IPS DF 6.9 (cell line): ENCODE results near the gene SLC7A6.

Experiments
- DNase-seq: peaks from one replicate; pipeline ENCODE4 v3.0.0-alpha.2; 2013; ENCODE audit warnings: low read depth, low spot score
- H3K27ac ChIP-seq: one replicate; pipeline ENCODE4 v1.5.1; 2013; ENCODE audit warnings: low read length, control low read depth
- H3K27me3 ChIP-seq: 2 replicates; pipeline ENCODE4 v1.6.1; 2013; ENCODE audit warnings: mild to moderate bottlenecking, low read length; ENCODE audit not compliant: control insufficient read depth, insufficient read depth
- H3K36me3 ChIP-seq: 2 replicates; pipeline ENCODE4 v1.6.1; 2013; ENCODE audit warnings: low read length; ENCODE audit not compliant: control insufficient read depth, insufficient read depth
- H3K4me1 ChIP-seq: 2 replicates; pipeline ENCODE4 v1.6.1; 2013; ENCODE audit warnings: low read length; ENCODE audit not compliant: control insufficient read depth, insufficient read depth
- H3K4me3 ChIP-seq: 2 replicates; pipeline ENCODE4 v1.5.1; 2013; ENCODE audit warnings: mild to moderate bottlenecking, low read length
- H3K9me3 ChIP-seq: 2 replicates; pipeline ENCODE4 v1.6.1; 2013; ENCODE audit warnings: low read length, inconsistent platforms; ENCODE audit not compliant: control insufficient read depth, insufficient read depth
- WGBS: extraction: QIAGEN DNeasy Blood & Tissue Kit; methylation state at CpG from one replicate; pipeline ENCODE4 v1.1.7; 2013; ENCODE audit warnings: mixed read lengths, missing lambda C conversion rate; ENCODE audit not compliant: insufficient read length, insufficient coverage; 5-methylcytosine and 5-hydroxymethylcytosine counted together

Gene SLC7A6

GRCh38 chr16:68346892-68347480 lies 82.7 kb downstream of the SLC7A6 start:
- Histone ChIP-seq H3K4me1 (no peaks in the 10 kb centered on the region), H3K36me3 (peaks cover 13% of the 10 kb centered on the region; the same call in 1 of the 2 replicates), H3K27me3 (no peaks in the 10 kb centered on the region), H3K4me3 (no peak overlapping the region), H3K27ac (no peak overlapping the region), H3K9me3 (no peaks in the 10 kb centered on the region)
- DNase-seq, result no peak
- no CpG with 5 or more reads among the region's 12 CpGs for WGBS

DNA sequence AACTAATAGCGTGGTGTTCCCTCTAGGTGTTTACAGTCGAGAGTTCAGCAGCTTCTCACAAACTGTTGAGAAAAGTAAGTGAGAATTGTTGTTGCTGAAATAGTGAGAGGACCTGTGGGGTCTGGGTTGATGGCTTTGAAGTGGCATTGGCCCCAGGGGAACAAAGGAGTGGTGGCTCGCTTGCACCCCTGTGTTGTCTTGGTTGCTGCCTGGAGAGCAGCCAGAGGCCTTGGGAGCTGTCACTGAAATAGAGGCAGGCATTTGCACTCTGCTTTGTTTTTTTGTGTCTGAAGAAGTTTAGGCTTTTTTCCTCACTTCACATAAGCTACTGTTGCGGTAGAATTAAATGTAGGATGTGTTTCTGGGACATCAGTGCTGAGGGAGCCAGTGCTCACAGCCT lies 83.3 kb downstream of the SLC7A6 start:
- Histone ChIP-seq H3K4me1 (no peaks in the 10 kb centered on the region), H3K4me3 (no peak overlapping the region), H3K36me3 (peaks cover 13% of the 10 kb centered on the region; the same call in 1 of the 2 replicates), H3K27me3 (no peaks in the 10 kb centered on the region), H3K9me3 (no peaks in the 10 kb centered on the region), H3K27ac (no peak overlapping the region)
- WGBS, result no CpG with 5 or more reads among the region's 4 CpGs
- no peak for DNase-seq

- Histone ChIP-seq H3K27me3 (no peaks in the 10 kb centered on the region), H3K9me3 (no peaks in the 10 kb centered on the region), H3K4me1 (no peaks in the 10 kb centered on the region), H3K4me3 (no peak overlapping the region), H3K36me3 (peaks cover 19% of the 10 kb centered on the region), H3K27ac (no peak overlapping the region)
- no peak for DNase-seq
- no CpG with 5 or more reads among the region's 27 CpGs for whole genome bisulfite sequencing
Measured at GRCh38 chr16:68348639-68349445, 84.5 kb downstream of the SLC7A6 start.

DNA sequence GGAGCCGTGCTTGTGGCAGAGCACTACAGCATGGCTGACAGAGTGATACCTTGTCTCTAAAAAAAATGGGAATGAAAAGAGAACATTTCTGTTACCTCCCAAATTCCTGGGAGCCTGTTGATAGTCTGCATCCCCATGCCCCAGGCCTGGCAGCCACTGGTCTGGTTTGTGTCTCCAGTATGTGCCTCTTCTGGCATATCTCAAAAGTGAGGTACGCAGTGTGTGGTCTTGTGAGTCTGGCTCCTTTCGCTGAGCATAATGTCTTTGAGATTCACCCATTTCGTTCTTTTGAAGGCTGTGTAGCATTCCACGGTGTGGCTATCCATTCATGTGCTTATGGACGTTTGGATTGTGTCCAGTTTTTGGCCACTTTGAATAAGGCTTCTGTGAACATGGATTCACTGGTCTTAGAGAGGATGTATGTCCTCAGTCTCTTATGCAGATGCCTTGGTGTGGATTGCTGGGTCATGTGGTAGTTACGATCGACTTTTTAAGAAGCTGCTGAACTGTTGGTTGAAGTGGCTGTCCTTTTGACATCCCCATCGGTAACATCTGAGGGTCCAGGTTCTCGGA lies 85.6 kb downstream of the SLC7A6 start:
- DNase-seq, result no peak
- Histone ChIP-seq H3K4me3 (no peak overlapping the region), H3K4me1 (no peaks in the 10 kb centered on the region), H3K27ac (no peak overlapping the region), H3K36me3 (peaks cover 22% of the 10 kb centered on the region), H3K9me3 (no peaks in the 10 kb centered on the region), H3K27me3 (no peaks in the 10 kb centered on the region)
- no CpG with 5 or more reads among the region's 10 CpGs for WGBS

GRCh38 chr16:68350813-68351350 lies 86.6 kb downstream of the SLC7A6 start:
- no peak for DNase-seq
- Histone ChIP-seq H3K27me3 (no peaks in the 10 kb centered on the region), H3K27ac (no peak overlapping the region), H3K4me3 (no peak overlapping the region), H3K4me1 (no peaks in the 10 kb centered on the region), H3K9me3 (no peaks in the 10 kb centered on the region), H3K36me3 (peaks cover 25% of the 10 kb centered on the region)
- WGBS, result no CpG with 5 or more reads among the region's 10 CpGs
